DMS114 treated with DMSO at 0.1 percent for 48 hours (cell line): ENCODE results near the gene PRLHR.

Experiments
- DNase-seq: peaks from one replicate; lab custom pipeline; 2025; ENCODE audit not compliant: unreplicated experiment; lab: John Stamatoyannopoulos, UW

Gene PRLHR

GRCh38 chr10:118587881-118588651 is 7.4 kb downstream of the PRLHR start:
- no peak for DNase-seq

GRCh38 chr10:118586911-118587310 is 8.5 kb downstream of the PRLHR start:
- DNase-seq: no peak

DNA sequence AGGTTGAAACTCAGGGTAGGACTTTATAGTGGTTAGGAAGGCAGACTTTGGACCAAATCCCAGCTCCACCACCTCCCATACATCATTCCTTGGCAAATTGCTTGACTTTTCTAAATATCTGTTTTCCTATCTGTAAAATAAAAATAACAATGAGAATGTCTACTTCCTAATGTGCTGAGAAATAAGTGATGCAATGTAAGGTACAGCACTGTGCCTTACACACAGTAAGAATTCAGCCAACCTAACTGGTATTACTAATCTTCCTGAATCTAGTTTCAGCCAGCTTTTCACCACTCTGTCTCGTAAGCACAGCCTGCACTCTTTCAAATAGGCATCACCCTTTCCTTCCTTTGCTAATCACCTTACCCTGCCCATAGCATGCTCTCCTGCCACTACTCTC is 9.7 kb downstream of the PRLHR start:
- DNase-seq: no peak

GRCh38 chr10:118585234-118585633 is 10.2 kb downstream of the PRLHR start:
- no peak for DNase-seq

DNA sequence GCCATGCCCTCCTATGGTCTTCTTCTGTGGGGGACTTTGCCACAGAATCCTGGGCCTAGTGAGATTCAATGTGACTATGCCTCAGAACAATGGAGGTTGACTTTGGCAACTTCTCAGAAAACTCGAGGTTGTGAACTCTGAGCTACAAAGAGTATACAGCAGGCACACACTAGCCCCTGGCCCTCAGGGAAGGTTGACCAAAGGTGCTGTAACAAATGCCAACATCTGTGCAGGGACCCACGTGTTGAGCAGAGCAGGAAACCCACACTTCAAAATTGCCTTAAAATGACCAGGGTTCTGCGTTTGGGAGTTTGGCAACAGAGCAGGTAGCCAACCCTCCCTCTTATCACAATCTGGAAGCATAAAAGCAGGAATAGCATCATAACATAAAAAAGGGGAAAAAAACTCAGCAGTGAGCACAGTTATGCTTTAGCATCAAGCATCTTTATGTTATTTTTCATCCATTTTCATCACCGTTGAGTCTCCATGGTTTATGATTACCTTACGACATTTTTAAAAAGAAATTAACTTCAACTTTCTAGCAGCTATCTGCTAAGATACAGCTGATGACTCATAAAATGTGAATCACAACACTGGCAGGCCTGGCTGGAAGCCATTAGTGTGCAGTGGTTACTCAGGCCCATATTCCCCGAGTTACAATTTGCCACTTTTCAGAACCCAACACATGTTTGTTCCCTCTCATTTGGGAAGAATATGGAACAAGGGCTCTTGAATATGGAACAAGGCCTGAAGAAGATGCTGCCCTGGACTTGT is 11.1 kb downstream of the PRLHR start:
- no peak for DNase-seq

DNA sequence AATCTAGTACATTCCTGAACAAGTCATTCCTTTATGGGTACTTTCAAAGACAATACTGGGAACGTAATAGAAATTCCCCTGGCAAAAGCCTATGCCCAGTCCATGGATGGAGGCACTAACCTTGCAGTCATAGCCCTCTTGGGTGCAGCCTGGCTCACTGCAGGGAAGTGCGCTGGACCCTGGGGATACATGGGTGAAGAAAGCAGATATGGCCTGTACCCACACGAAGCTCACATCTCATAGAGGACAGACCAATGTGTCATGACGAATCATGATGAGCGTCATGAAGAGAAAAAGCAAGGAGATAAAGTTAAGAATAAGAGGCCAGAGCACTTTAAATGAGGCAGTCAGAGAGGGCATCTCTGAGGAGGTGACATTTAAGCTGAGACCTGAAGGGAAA is 11.8 kb downstream of the PRLHR start:
- DNase-seq: no peak

DNA sequence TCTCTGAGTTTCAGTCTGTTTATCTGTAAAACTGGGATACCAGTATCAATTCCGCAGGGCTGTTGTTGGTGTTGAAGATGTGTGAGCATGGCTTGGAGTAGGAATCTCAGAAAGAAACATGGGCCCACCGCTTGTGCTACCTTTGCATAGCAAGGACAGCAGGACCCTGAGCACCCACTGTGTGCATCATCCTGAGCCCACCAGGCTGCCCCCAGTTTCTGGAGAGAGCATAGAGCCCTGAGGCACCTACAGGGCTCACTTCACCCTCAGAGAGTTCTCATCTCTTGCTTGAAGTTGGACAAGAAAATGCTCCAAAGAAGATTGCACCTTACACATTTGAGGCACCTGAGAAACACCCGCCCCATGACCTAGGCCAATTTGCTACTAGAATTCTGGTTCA is 12.9 kb downstream of the PRLHR start:
- DNase-seq: no peak

GRCh38 chr10:118581340-118581739 is 14.1 kb downstream of the PRLHR start:
- DNase-seq: no peak

DNA sequence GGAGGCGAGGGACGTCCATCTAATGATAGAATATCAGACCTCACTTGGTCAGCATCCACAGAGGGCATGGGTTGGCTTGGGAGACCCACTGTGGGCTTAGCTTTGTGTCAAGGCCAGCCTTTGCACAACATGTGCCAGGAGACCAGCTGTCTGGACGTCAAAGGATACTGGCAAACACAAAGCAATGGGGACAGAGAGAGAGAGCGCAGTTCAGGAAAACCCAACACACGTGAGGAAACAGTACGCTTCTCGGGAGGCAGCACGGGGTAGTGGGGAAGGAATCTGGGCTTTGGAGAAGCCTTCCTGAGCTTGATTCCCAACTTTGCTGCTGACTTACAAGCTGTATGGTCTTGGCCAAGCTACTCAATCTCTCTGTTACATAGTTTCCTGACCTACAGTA is 14.7 kb downstream of the PRLHR start:
- DNase-seq: no peak

DNA sequence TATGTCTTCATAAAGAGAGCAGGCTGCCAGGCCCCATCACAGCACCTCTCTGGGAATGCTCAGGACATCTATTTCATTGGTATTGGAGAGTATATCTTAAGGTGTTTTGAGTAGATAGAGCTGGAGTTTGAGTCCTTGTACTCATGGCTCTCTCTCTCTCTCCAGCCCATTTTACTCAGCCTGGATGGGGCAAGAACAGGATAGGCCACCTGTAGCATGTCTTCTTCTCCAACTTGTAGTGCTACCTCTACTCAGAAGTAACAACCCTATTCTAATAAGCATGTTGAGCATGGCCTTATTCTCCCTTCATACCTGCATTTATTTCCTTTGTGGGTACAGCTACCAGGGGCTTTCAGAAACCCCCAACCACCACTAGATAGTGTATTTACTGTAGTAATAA is 21.9 kb downstream of the PRLHR start:
- DNase-seq: no peak

DNA sequence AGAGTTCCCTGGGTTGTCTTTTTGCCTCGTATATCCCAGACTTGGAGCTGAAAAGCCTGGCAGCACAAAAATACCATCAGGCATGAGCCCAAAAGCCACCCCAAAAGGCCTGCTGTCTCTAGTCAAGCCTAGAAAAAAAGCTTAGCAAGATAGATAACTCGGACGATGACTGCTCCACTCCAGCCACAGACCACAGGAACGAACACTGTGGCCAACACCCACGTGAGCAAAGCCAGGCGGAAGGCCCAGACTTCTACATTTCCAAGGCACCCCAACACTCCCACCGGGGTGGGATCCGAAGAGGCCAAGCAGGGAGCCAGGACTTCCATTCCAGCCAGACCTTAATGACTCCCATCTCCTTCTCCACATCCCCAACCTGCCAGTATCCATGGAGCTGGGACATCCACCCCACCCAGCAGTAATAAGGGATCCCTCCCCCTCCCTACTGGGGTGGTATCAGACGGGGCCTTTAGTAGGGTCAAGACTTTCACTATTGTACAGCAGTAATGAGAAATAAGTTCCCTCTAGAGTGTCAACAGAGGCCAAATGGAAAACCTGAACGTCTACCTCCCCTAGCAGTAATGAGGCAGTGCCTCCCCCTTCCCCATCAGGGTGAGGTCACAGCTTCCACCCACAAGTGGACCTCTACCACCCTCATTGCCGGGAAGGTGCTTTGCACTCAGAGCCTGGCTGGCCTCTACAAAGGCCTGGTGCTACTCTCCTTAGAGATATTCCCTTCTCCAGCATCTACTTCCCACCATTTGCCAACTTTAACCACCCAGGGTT is 23.0 kb downstream of the PRLHR start:
- DNase-seq: no peak

DNA sequence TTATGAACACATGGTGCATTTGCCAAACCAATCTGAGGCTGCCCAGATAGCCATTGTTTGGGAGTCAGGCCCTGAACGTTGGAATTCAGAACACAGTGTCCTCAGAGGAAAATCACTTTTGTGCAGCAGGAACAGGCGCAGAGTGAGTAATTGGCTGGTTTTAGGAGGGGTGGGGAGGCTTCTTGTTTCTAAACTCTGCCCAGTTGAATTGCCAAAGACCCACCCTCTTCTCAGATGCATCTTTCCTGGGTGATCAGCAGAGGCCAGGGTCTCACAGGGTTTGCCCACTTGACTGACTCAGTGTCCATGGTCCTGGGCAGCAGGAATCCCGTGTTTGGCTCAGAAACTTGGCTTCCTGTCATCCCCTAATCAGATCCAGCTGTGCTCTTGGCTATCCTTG is 24.3 kb downstream of the PRLHR start:
- no peak for DNase-seq

- no peak for DNase-seq
Measured at GRCh38 chr10:118570591-118570990, 24.9 kb downstream of the PRLHR start.

- no peak for DNase-seq
Measured at GRCh38 chr10:118569882-118570252, 25.6 kb downstream of the PRLHR start.

DNA sequence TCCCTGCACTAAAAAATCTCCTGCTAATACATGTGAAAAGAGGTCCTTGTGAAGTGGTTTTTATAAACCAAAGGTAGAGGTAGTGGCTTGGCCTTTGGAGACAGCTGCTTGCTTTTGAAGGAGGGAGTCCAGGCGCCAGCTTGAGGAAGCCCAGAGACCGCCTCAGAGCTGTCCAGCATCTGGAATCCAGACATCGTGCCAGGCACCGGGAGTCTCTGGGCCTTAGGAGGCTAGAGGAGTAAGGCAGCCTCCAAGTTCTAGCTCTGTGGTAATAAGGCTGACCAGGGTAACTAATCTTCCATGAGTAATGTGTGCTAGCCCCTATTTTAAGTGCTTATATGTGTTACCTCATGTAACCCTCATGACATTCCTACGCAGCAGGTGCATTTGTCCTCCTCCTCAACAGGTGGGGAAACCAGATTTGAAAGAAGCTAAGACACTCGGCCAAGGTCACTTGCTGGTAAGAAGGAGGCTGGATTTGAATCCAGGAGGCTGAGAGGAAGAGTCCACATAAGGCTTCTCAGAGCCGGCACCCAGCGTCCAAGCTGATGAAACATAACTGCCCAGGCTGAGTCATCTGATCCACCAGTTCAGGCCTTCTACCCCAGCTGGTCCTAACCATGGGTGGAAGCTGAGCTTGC is 26.1 kb downstream of the PRLHR start:
- DNase-seq: no peak

DNA sequence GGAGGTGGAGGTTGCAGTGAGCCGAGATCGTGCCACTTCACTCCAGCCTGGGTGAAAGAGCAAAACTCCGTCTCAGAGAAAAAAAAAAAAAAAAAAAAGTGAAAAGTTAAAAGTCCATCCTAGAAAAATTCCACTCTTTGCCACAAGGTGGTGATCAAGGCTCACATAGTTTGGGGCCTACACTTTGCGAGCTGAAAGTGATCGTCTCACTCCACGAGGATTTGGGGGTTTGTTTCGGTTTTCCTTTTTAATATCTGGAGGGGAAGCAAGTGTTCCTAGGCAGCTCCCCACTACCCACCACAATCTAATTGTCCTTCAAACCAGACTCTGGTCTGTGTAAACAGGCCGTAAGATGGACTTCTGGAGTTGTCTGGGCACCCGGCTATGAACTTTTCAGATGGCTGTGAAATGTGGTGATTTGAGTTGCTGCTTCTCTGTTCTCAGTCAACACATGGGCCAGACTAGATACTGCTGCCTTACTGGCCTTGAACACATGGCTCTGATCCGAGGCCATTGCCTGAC is 27.1 kb downstream of the PRLHR start:
- DNase-seq: peak; percentile 51

- DNase-seq: no peak
Measured at GRCh38 chr10:118567701-118568248, 27.7 kb downstream of the PRLHR start.

DNA sequence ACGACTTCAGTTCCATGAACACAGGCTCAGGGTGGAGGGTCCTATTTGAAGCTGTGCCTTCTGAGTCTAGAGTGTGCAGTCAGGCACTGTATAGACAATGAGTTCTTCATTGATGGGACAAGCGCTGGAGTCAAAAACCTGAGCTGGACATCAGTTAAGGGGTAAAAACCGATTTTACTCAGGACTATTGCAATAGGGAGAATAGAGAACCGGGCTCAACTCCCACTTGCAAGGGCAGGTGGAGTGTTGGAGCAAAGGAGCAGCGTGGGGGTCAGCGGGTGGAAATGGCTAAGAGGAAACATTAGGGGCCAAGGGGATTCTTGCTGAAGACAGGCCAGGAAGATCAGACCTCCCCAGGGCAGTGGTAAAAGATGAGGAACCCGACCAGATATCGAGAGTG is 28.5 kb downstream of the PRLHR start:
- DNase-seq: no peak

- DNase-seq: no peak
Measured at GRCh38 chr10:118565301-118566075, 30.0 kb downstream of the PRLHR start.

DNA sequence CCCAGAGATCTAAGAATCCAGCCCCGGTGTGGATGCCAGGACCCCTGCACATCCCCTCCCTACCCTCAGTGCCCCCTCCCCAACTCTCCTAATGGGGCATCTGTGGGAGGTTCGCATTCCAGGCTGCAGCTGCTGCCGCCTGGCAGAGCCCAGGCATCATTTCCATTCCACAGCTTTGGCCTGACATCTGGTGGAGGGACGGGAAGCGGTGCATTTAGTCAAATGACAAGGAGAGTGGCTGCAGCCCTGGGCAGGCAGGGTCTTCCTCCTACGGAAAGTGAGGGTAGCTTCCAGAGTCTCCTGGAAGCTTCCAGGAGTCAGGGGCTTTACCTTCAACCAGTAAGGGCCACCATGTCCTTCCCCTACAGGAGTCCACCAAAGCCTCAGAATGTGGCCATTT is 30.8 kb downstream of the PRLHR start:
- peak; percentile 37 for DNase-seq
